ENCODE results near the gene MTFR1L.

The MTFR1L gene

GRCh38 chr1:25880518-25880917 lies 60.8 kb downstream of the MTFR1L start:
- TF ChIP-seq, protein P1, sequence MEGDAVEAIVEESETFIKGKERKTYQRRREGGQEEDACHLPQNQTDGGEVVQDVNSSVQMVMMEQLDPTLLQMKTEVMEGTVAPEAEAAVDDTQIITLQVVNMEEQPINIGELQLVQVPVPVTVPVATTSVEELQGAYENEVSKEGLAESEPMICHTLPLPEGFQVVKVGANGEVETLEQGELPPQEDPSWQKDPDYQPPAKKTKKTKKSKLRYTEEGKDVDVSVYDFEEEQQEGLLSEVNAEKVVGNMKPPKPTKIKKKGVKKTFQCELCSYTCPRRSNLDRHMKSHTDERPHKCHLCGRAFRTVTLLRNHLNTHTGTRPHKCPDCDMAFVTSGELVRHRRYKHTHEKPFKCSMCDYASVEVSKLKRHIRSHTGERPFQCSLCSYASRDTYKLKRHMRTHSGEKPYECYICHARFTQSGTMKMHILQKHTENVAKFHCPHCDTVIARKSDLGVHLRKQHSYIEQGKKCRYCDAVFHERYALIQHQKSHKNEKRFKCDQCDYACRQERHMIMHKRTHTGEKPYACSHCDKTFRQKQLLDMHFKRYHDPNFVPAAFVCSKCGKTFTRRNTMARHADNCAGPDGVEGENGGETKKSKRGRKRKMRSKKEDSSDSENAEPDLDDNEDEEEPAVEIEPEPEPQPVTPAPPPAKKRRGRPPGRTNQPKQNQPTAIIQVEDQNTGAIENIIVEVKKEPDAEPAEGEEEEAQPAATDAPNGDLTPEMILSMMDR (IDR thresholded peaks at IDR 0.05; ENCODE audit: control extremely low read depth, extremely low read depth, low read depth, missing control alignments): no peak
- no peak for DNase-seq (ENCODE audit: extremely low spot score)
- ChIA-PET POLR2A (interaction anchor here (0.5 kb wide), 1 partner anchor 11 kb away, joined by 6 read pairs; no protein-coding TSS in a partner anchor), CTCF (interaction anchor here (0.6 to 9.2 kb wide), 3 partner anchors 8 to 16 kb away, joined by 3 to 59 read pairs (median 3); no protein-coding TSS in a partner anchor)

GRCh38 chr1:25881266-25881665 lies 61.5 kb downstream of the MTFR1L start:
- TF ChIP-seq, protein P1 (IDR thresholded peaks at IDR 0.05; ENCODE audit: control extremely low read depth, extremely low read depth, low read depth, missing control alignments): no peak
- ChIA-PET CTCF (interaction anchor here (0.6 to 9.2 kb wide), 3 partner anchors 8 to 116 kb away, joined by 3 to 59 read pairs (median 4); partner anchors contain the start of gene PAFAH2), POLR2A (no interaction called here)
- no peak for DNase-seq (ENCODE audit: extremely low spot score)
